Measurements from ENCODE around the gene DBN1.
A peak's percentile ranks its signal among the peaks of the same experiment; 100 is the strongest.

DNA sequence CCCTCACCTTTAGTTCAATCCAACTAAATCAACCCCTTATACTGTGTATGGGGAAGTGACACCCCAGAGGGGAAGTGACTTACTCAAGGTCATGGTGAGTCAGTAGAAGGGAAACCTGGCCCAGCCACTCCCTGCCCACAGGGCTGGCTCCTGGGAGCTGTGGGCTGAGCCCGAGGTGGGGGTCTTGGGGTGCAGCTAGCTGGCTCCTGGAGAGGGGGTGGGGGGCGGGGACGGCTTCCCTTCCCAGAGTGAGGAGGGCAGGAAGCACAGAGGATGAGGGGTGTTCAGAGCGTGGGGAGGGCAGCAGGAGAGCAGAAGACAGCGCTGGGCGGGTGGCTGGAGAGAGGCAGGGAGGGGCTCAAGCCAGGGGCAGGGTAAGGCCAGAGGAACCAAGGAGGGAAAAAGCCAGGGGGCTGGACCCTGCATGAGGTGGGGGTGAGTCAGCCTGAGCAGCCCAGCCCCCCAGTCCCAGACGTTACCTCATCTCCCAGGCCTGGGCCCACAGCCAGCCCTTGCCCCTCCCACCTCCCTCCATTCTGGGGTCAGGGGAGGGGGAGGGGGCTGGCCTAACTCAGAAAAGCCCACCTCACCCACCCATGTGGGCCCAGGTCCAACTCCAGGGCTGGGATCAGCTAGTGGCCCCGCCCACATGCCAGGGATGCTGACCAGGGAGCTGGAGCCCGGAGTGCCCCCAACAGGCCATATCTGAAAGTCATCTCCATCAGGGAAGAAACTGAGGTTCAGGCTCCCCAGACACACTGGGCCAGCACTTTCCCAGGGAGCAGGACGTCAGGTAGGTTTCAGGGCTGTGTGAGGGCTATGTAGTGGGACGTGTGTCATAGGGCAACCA lies 21.1 kb upstream of the DBN1 start:
- TF ChIP-seq, protein P1, sequence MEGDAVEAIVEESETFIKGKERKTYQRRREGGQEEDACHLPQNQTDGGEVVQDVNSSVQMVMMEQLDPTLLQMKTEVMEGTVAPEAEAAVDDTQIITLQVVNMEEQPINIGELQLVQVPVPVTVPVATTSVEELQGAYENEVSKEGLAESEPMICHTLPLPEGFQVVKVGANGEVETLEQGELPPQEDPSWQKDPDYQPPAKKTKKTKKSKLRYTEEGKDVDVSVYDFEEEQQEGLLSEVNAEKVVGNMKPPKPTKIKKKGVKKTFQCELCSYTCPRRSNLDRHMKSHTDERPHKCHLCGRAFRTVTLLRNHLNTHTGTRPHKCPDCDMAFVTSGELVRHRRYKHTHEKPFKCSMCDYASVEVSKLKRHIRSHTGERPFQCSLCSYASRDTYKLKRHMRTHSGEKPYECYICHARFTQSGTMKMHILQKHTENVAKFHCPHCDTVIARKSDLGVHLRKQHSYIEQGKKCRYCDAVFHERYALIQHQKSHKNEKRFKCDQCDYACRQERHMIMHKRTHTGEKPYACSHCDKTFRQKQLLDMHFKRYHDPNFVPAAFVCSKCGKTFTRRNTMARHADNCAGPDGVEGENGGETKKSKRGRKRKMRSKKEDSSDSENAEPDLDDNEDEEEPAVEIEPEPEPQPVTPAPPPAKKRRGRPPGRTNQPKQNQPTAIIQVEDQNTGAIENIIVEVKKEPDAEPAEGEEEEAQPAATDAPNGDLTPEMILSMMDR (IDR thresholded peaks at IDR 0.05), result peak in 2 of 6 experiments; percentile 13 to 18
- TF ChIP-seq POLR2A (IDR thresholded peaks at IDR 0.05), result no peak

Data from adrenal gland (tissue), 5 donors.